Muscle layer of colon (tissue), 2 donors: ENCODE results near the gene SPATC1L.

Experiments
- H3K27ac ChIP-seq: one replicate; pipeline ENCODE4 v1.7.0; 2013; ENCODE audit warnings: low read depth, mild to moderate bottlenecking, low read length, moderate library complexity
- H3K27me3 ChIP-seq, 2 donors: one replicate each; pipeline ENCODE4 v1.7.0; 2013; ENCODE audit warnings: low read length in 2 of 2, mild to moderate bottlenecking in 2 of 2; ENCODE audit not compliant: insufficient read depth in 2 of 2, control insufficient read depth in 1 of 2
- H3K36me3 ChIP-seq: one replicate; pipeline ENCODE4 v1.7.0; 2013; ENCODE audit warnings: mild to moderate bottlenecking, low read length; ENCODE audit not compliant: insufficient read depth
- H3K4me1 ChIP-seq: one replicate; pipeline ENCODE4 v1.7.0; 2013; ENCODE audit warnings: mild to moderate bottlenecking, low read length; ENCODE audit not compliant: insufficient read depth
- H3K4me3 ChIP-seq, 2 donors: one replicate each; pipeline ENCODE4 v1.7.0; 2013; ENCODE audit warnings: low read length in 2 of 2, low read depth in 1 of 2, mild to moderate bottlenecking in 1 of 2, moderate library complexity in 1 of 2
- H3K9ac ChIP-seq: one replicate; pipeline ENCODE4 v1.7.0; 2013; ENCODE audit warnings: low read length
- H3K9me3 ChIP-seq: one replicate; pipeline ENCODE4 v1.7.0; 2013; ENCODE audit warnings: mild to moderate bottlenecking, low read length
- donor health status: abdominal sarcoma.
- donor health status: Adenocarcinoma of cecum.

SPATC1L gene

DNA sequence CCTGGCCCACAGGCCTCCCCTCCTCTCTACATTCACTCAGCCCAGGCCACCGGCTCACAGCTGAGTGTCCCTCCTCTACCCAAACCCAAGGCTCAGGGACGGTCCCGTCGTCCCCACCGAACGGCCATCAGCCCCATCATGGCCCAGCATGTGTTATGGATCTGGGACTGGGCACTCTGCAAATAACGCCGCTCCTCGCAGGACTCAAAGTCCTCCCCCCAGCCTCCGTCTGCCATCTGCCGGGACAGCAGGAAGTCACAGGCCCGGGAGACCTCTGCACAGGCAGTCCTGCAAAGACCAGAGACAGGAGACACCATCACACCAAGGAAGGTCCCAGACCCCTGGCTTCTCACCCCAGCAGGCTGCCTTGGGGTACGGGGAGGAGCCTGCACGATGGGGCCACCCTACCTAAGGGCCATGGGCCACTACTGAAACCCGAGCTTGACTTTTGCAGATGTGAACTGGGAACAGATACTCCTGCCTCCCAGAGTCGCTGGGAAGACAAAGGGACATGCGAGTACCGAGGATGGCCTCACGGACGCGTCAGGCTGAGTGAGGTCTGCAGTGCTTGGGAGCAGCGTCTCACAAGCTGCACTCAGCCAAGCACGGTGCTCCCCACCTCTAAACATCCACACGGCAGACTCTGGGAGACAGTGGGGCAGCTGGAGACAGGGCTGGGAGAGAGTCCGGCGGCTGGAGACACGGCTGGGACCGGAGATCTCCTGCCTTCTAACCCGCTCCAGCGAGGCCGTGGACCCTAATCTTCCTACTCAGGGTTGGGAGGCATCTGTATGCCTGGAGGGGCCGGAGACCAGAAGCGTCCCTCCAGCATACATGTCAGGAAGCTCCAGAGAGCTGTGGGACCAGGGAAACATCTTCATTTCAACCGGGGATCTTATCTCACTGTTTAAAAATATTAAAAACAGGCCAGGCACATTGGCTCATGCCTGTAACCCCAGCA, 10.4 kb upstream of the SPATC1L start:
- Histone ChIP-seq H3K4me1 (no peaks in the 10 kb centered on the region), H3K27ac (no peak overlapping the region), H3K36me3 (peaks cover 62% of the 10 kb centered on the region), H3K4me3 (no peak overlapping the region), H3K9ac (no peak overlapping the region), H3K27me3 (no peaks in the 10 kb centered on the region), H3K9me3 (no peaks in the 10 kb centered on the region)

DNA sequence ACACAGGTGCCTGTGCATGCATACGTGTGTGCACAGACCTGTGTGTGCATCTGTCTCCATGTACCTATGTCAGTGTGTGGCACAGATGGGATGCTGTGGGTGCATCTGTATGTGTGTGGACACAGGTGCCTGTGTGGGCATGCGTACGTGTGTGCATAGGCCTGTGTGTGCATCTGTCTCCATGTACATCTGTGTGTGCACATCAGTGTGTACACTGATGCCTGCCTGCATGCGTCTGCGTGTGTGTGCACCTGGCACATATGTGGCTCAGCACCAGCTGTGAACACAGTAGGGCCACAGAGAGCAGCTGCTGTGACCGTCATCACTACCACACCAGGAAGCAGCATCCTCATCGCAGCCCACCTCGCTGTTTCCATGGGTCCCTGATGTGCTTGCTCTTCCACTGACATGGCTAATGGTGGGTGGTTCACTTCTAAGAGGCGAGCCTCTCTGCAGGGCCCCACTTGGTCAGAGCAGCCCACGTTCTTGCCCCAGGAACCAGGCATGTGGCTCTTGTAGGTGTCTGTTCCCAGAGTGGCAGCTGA, 9.6 kb upstream of the SPATC1L start:
- Histone ChIP-seq H3K27me3 (no peaks in the 10 kb centered on the region), H3K4me1 (no peaks in the 10 kb centered on the region), H3K4me3 (no peak overlapping the region), H3K9me3 (no peaks in the 10 kb centered on the region), H3K36me3 (peaks cover 56% of the 10 kb centered on the region), H3K9ac (no peak overlapping the region), H3K27ac (no peak overlapping the region)

- Histone ChIP-seq H3K4me1 (no peaks in the 10 kb centered on the region), H3K9me3 (no peaks in the 10 kb centered on the region), H3K36me3 (peaks cover 50% of the 10 kb centered on the region), H3K4me3 (no peak overlapping the region), H3K27ac (no peak overlapping the region), H3K9ac (no peak overlapping the region), H3K27me3 (no peaks in the 10 kb centered on the region)
Measured at GRCh38 chr21:46191686-46192575, 7.7 kb upstream of the SPATC1L start.

- Histone ChIP-seq H3K27ac (no peak overlapping the region), H3K36me3 (peaks cover 45% of the 10 kb centered on the region), H3K27me3 (no peaks in the 10 kb centered on the region)
Measured at GRCh38 chr21:46191257-46191685, 7.0 kb upstream of the SPATC1L start.

GRCh38 chr21:46190491-46191131, 6.4 kb upstream of the SPATC1L start:
- no peaks in the 10 kb centered on the region for H3K27me3 ChIP-seq
- no peaks in the 10 kb centered on the region for H3K9me3 ChIP-seq
- no peaks in the 10 kb centered on the region for H3K4me1 ChIP-seq
- H3K4me3 ChIP-seq, result no peak overlapping the region
- H3K36me3 ChIP-seq, result peaks cover 38% of the 10 kb centered on the region
- H3K9ac ChIP-seq, result no peak overlapping the region
- no peak overlapping the region for H3K27ac ChIP-seq

More at GRCh38 chr21:46191257-46191685, 7.0 kb upstream of the SPATC1L start:
- no peak overlapping the region for H3K9ac ChIP-seq
- H3K9me3 ChIP-seq, result no peaks in the 10 kb centered on the region
- no peaks in the 10 kb centered on the region for H3K4me1 ChIP-seq
- H3K4me3 ChIP-seq, result no peak overlapping the region

- Histone ChIP-seq H3K4me1 (no peaks in the 10 kb centered on the region), H3K27ac (no peak overlapping the region), H3K4me3 (no peak overlapping the region), H3K9me3 (no peaks in the 10 kb centered on the region), H3K27me3 (no peaks in the 10 kb centered on the region), H3K9ac (no peak overlapping the region), H3K36me3 (peaks cover 32% of the 10 kb centered on the region)
Measured at GRCh38 chr21:46189959-46190490, 5.8 kb upstream of the SPATC1L start.

DNA sequence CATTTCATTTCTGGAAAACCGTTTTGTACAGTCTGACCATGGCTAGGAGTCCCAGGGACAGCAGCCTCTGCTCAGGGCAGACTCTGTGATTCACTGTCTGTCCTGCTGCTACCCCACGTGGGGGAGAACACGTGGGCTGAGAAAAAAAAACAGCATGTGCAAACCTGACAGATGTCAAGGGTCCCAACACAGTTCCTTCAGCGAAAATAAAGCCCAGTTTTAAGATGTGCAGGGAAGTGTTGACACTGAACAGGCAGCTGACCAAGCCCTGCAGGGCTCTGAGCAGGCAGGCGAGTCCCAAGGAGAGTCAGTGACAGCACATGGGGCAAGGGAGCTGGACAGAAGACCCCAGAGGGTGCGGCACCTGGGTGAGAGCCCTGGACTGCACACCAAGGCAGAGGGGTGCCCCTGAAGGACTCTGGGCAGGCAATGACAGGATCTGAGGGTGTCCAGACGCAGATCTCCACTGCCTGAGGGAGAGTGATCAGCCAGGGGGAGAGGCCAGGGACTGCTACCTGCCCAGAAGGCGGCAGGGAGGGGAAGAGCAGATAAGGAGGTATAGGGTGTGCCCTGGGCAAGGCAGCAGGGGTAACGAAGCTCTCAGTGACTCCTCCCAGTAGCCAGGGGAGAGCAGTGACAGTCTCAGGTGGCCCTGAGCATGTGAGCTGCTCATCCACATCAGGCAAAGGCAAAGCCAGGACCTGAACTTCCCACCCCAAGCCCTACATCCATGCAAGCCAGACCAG, 5.1 kb upstream of the SPATC1L start:
- Histone ChIP-seq H3K9me3 (no peaks in the 10 kb centered on the region), H3K4me1 (no peaks in the 10 kb centered on the region), H3K27ac (no peak overlapping the region), H3K36me3 (peaks cover 26% of the 10 kb centered on the region), H3K4me3 (no peak overlapping the region), H3K9ac (no peak overlapping the region), H3K27me3 (no peaks in the 10 kb centered on the region)

GRCh38 chr21:46188226-46189212, 4.3 kb upstream of the SPATC1L start:
- H3K27me3 ChIP-seq, result no peaks in the 10 kb centered on the region
- H3K4me1 ChIP-seq, result no peaks in the 10 kb centered on the region
- H3K27ac ChIP-seq, result no peak overlapping the region
- H3K4me3 ChIP-seq, result no peak overlapping the region
- H3K36me3 ChIP-seq, result peaks cover 17% of the 10 kb centered on the region
- H3K9ac ChIP-seq, result no peak overlapping the region
- no peaks in the 10 kb centered on the region for H3K9me3 ChIP-seq

DNA sequence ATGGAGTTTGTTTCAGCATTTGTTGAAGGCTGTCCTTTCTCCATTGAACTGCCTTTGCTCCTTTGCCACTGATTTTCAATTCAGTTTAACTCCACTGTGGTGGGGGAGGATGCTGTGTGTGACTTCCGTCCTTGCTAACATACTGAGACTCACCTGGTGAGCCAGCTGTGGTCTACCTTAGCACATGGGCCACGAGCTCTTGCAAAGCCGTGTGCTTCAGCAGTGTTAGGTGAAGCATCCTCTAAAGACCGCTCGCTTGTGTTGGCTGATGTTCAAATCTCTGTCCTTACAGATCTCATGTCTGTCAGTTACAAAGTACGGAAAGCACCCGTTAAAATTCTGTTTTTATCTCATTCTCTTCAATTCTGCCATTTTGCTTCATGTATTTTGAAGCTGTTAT, 3.6 kb upstream of the SPATC1L start:
- H3K27ac ChIP-seq, result no peak overlapping the region
- H3K27me3 ChIP-seq, result no peaks in the 10 kb centered on the region
- no peak overlapping the region for H3K9ac ChIP-seq
- no peaks in the 10 kb centered on the region for H3K9me3 ChIP-seq
- H3K4me1 ChIP-seq, result no peaks in the 10 kb centered on the region
- H3K4me3 ChIP-seq, result no peak overlapping the region
- H3K36me3 ChIP-seq, result peaks cover 10% of the 10 kb centered on the region
